Measurements from ENCODE around the gene RPL7L1.

The RPL7L1 gene

GRCh38 chr6:42936398-42936797, 57.0 kb downstream of the RPL7L1 start:
- no peak for DNase-seq

DNA sequence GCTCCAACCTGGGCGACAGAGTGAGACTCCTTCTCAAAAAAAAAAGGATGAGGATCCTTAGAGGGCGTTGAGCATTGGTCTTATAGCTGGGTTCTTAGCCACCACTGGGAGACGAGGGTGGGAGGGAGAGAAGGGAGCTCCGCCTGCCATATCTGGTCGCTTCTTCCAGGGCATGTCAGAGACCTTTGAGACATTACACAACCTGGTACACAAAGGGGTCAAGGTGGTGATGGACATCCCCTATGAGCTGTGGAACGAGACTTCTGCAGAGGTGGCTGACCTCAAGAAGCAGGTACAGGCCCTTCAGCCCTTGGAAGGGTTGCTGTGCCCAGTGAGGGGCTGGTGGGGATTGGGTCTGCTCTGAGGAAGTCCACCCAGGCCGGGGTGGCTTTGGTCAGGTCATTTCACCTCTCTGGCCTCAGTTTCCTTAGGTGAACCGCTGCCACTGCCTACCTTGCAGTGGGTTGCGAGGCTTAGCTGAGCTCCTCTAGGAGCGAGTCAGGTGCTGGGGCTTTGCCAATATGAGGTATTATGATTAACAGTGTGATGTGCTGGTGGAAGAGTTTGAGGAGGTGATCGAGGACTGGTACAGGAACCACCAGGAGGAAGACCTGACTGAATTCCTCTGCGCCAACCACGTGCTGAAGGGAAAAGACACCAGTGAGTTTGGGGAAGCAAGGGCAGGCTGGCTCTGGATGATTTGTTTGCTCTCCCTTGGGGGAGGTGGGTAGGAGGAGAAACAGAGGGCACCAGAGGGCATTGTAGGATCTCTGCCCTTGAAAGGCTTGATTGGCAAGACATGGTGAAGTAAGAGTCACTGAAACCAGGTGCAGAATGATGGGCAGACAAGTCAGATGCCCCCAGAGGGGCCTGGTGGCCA, 58.4 kb downstream of the RPL7L1 start:
- DNase-seq: no peak

DNA sequence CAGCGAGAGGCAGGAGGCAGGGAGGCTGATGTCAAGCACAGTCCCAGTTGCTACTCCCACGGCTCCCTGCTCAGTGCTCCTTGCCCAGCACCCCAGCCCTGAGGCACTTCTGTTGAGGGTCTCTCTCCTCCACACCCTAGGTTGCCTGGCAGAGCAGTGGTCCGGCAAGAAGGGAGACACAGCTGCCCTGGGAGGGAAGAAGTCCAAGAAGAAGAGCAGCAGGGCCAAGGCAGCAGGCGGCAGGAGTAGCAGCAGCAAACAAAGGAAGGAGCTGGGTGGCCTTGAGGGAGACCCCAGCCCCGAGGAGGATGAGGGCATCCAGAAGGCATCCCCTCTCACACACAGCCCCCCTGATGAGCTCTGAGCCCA, 59.0 kb downstream of the RPL7L1 start:
- DNase-seq: no peak

DNA sequence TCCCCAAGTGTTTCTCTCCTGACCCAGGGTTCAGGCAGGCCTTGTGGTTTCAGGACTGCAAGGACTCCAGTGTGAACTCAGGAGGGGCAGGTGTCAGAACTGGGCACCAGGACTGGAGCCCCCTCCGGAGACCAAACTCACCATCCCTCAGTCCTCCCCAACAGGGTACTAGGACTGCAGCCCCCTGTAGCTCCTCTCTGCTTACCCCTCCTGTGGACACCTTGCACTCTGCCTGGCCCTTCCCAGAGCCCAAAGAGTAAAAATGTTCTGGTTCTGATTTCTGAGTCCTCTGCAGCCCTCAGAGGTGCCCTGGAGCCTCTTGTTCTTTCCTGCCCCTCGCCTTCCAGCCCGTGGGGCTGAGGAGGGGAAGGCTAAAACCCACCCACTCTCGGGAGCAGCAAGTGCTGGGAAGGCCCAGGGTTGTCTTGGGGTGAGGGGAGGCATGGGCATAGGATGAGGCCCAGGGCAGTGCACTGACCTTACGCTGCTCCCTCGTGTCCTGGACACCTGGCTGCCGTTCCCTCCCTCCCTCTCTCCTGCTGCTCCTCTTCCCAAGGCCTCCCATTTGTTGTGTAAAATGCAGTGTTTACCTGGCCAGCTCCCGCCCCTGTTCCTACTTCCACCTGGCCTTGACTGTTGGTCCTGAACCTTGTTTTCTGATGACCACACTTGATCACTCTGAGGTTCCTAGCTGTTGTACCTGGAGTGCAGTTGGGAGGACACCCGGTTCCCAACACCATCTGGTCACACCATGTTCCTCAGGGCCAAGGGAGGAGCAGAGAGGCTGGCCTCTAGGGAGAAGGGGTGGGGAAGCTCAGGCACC, 59.8 kb downstream of the RPL7L1 start:
- no peak for DNase-seq

Data from NCI-H1694 (cell line).